ENCODE data around the gene KLHDC8A.

KLHDC8A gene

DNA sequence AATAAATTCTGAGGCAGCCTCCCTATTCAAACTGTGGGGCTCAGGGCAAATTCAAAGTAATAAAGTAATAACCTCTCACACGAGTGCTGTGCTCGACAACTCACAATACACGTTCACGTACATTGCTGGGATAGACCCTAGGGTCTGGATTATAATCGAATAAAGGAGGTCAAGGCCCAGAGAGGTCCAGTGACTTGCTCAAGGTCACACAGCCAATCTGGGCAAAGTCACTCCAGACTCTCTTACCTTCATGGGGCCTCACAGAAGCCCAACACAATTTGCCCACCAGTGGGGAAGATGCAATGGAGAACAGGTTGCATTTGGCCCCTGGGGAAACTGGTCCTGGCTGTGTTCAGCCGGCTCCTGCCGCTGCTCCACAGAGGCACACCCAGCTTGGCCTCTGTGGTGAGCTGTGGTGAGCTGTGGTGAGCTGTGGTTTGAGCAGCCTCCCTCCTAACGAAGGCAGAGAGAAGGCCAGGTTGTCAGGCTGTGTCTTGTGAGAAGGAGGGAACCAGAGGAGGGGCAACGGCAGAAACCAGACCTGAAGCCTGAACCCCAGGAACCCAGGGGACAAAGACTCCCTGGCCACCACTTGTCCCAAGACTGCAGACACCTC, 70.3 kb downstream of the KLHDC8A start:
- no peak for TF ChIP-seq CTCF (IDR thresholded peaks at IDR 0.05; ENCODE audit: low read depth, low read length)
- Histone ChIP-seq H3K36me3 (no peaks in the 10 kb centered on the region), H3K9me3 (ENCODE audit: severe bottlenecking) (no peaks in the 10 kb centered on the region), H3K27ac (no peak overlapping the region), H3K27me3 (ENCODE audit: insufficient read depth, low read depth, severe bottlenecking) (no peaks in the 10 kb centered on the region), H3K4me3 (ENCODE audit: low read depth, low read length) (no peak overlapping the region)
- DNase-seq, result no peak

Data from WERI-Rb-1 (cell line).